GM19240 (cell line): Measurements from ENCODE around the gene PTF1A.

ENCODE experiments used
- DNase-seq: peaks from one replicate; pipeline ENCODE4 v3.0.0; 2011; ENCODE audit warnings: low spot score; ENCODE audit not compliant: insufficient read length

Gene PTF1A

DNA sequence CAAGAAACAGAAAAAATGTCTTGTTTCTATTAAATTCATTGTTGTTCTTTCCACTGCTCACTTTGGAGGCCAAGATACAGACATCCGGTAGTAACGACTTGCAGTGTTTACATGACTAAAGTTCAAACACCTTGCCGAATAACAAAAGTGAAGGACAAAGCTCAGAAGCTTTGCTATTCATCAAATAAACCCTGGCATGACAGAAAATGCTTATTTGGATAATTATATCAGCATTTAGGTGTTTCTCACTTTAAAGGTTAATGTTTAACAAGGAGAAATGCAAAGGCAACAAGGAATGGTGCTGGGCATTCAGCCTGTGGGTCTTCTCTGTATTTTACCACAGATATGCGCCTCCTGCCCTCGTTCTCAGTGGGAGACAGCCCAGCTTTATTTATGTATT, 5.4 kb upstream of the PTF1A start:
- DNase-seq = no peak

DNA sequence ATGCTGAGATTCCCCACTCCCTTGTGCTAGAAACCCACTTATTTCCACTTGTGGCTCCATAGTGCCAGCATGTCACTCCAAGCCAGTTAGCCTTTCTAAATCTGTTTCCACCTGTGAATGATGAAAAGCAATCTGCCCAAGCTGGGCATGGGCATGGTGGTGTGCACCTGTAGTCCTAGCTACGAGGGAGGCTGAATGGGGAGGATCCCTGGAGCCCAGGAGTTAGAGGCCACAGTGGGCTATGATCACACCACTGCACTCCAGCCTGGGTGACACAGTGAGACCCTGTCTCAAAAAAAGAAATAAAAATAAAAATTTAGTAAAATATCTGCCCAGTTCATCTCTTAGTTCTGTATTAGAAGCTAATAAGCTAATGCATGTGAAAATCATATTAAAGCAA, 5.0 kb upstream of the PTF1A start:
- no peak for DNase-seq

- no peak for DNase-seq
Observed at GRCh38 chr10:23189024-23189423, 3.1 kb upstream of the PTF1A start.

DNA sequence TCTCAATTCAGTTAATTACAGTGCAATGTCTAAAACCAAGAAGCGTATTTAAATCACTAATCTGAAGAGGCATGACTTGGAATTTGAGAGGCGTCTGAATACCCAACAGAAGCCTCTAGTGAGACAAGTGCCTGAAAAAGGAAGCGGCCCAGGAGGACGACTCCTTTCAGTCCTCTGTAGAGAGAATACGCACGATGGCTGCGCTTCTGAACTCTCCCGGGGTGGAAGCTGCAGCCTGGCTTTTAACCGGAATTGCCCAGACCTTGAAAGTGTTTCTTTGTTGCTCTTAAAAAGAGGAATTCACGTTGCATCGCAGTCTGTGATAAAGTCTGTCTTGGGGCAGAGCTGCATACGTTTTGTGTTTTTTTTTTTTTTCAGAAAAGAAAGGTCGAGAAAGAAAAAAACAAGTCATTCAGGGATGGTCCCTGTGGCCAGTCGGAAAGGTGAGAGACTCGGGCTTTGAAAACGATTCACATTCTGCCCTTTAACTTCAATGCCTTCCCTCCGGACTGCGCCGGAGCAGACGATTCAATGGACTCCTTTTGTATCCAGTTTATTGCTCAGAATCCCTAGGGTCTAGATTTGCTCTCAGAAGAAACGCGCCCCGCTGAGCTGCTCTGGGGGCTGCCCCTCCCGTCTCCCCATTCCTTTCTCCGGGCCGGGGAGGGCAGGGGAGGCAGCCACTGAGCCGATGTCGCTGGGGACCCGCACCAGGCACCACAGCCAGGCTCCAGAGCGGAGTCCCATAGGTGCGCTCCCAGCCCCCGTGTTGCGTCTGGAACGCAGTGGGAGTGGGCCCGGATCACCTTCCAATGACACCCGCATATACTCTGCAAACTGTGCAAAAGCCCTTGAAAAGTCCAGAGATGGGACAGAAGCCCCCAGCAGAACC, 994 bp upstream of the PTF1A start:
- DNase-seq = no peak

DNA sequence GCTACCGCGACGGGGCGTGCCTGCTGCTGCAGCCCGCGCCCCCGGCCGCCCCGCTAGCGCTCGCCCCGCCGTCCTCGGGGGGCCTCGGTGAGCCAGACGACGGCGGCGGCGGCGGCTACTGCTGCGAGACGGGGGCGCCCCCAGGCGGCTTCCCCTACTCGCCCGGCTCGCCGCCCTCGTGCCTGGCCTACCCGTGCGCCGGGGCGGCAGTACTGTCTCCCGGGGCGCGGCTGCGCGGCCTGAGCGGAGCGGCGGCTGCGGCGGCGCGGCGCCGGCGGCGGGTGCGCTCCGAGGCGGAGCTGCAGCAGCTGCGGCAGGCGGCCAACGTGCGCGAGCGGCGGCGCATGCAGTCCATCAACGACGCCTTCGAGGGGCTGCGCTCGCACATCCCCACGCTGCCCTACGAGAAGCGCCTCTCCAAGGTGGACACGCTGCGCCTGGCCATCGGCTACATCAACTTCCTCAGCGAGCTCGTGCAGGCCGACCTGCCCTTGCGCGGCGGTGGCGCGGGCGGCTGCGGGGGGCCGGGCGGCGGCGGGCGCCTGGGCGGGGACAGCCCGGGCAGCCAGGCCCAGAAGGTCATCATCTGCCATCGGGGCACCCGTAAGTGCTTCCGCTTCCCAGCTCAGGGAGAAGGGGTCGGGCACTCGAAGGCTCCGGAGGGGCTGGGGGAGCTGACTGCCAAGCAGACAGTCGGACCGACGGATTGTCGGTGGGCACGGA, 761 bp downstream of the PTF1A start:
- DNase-seq = no peak

DNA sequence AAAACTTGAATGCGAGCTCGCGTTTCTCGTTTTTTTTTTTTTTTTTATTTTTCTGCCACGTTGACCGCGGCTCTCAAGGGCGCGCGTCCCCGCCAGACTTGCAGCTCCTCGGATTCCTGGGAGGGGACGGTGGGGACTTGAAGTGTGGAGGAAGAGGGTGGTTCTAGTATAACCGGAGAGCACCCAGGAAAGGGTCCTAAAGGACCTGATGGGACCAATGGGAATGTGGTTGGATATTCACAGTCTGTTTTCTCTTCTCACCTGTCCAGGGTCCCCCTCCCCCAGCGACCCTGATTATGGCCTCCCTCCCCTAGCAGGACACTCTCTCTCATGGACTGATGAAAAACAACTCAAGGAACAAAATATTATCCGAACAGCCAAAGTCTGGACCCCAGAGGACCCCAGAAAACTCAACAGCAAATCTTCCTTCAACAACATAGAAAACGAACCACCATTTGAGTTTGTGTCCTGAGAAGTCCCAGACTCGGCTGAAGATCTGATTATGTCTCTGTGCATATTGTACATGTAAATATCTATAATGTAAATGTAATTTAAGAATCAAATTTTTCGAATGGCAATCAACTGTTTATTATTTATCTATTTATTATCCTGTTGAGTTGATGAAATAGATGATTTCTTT, 1.4 kb downstream of the PTF1A start:
- DNase-seq = no peak

GRCh38 chr10:23194471-23194965, 2.4 kb downstream of the PTF1A start:
- DNase-seq = no peak

GRCh38 chr10:23194966-23195845, 3.1 kb downstream of the PTF1A start:
- no peak for DNase-seq

DNA sequence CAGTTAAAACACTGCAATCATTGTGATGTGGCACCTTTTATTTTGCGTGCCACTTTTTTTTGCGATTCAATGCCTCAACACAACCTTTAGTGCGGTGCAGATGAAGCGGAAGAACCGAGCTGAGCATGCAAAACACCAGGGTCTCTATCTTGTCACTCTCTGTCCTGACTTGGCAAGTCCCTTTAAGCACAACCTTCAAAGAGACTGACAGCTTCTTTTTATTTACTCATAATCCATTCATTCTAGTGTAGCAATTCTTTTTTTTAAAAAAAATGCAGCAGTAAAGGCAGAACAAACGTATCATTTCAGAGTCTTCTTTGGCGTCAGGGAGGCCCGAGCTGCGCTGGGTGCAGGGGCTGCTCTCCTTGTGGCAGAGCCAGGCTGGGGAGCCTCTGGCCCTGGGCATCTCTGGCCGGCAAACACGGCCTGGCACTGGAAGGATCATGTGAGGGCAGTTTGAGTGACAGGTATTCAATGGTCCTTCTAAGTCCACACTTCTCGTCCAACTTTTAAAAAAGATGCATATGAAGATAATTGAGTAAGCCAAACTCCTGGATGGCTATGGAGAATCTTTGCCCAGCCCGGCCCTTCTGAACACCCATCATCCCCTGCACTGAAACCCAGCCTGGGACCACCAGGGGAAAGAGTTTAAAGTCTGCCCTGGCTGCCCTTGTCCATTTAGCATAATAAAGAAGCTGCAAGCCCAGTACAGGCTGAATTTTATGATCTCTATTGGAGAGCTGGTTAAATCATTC, 3.9 kb downstream of the PTF1A start:
- DNase-seq = no peak

DNA sequence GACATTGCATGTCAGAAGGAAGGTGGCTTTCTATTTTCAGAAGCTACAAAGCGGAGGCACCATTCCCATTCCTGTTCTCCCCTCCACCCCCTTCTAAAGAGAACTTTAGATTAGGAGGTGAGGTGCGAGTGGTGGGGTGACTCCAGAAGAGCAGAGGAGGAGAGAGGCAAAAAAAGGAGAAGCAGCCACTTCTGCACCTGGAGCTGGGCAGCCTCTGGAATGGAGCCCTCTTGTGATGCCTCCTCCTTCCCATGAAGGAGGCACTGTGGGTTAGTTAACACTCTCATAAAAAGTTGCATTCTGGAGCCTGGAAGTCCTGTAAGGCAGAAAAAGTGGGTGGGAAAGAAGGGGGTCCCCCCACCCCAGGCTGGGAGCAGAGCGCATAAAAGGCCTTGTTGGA, 4.8 kb downstream of the PTF1A start:
- no peak for DNase-seq

GRCh38 chr10:23197416-23197861, 5.3 kb downstream of the PTF1A start:
- no peak for DNase-seq

- DNase-seq = no peak
Observed at GRCh38 chr10:23198610-23198939, 6.5 kb downstream of the PTF1A start.

DNA sequence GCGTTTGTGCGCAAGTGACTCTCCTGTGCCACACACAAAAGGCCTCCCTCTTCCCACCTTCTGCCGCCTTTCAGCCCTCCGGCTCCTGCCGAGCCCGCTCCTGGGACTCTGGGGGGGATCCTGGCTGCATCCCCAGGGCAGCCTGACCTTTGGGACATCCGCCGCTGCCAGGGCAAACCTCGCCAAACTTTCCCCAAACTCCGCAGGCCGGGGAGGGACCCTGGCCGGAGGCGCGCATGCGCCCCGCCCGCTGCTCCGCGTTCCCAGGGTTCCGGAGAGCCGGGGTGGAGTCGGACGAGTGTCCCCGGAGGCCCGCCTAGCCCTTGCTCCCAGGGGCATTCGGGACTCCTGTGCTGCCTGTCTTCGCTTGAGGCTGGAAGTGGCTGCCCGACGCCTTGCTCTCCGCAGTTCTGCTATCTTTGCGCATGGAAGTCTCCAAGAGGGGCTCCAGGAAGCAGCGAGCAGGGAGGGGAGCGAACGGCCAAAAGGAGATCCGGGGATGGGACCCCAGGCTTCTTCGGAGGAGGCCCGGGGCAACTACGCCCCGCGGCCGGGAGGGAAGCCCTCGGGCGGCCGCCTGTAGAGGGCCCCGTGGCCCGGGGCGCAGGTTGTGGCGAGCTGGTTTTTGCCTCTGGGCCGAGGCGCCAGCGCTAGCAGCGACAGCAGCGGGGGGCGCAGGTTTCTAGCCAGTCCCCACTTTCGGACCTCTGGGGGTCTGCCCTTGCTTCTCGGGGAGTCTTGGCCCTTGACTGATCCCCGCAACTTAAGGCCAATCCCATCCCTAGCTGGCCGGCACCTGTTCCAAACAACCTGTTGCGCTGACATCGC, 7.0 kb downstream of the PTF1A start:
- no peak for DNase-seq

- DNase-seq = no peak
Observed at GRCh38 chr10:23199768-23200511, 7.8 kb downstream of the PTF1A start.

- DNase-seq = no peak
Observed at GRCh38 chr10:23200586-23200985, 8.5 kb downstream of the PTF1A start.

DNA sequence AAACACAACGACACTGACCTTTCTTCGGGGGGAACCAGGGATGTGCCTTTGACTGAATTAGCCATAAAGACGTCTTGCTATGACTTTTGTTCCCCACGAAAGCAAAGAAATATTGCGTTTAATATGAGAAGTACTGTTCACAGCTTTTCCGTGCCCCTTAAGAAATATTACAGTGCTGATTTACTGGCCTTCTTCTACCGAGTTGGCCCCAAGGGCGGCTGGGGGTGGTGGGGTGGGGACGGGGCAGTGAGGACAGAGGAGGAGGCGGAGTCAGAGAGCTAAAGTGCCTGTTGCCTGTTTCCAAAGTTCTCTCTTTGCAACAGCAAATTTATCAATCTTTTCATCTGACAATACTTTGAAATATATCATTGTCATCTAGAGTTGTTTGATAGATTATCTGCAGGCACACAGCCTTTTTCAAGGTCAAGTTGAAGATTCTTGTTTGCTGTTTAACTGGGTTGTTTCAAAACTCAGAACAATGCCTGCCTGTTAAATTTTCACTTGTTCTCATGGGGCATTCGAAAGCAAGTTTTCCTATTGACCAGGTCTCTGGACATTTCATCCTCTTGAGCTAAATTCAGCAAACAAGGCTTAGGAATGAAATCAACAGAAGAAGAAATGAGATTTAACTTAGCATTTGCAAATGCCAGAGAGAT, 9.0 kb downstream of the PTF1A start:
- no peak for DNase-seq

GRCh38 chr10:23201837-23202236, 9.7 kb downstream of the PTF1A start:
- no peak for DNase-seq

GRCh38 chr10:23202779-23203178, 10.7 kb downstream of the PTF1A start:
- no peak for DNase-seq
